RWPE1 (cell line): Measurements from ENCODE around the gene RPL13A.

ENCODE experiments used
- CTCF ChIA-PET: fragments of 350-600 bp; sonication (Branson Sonifier 250); formaldehyde crosslinking; extraction: SDS; loops from one replicate; lab custom pipeline; 2021; lab: Yijun Ruan, JAX
- POLR2A ChIA-PET: fragments of 400-600 bp; formaldehyde crosslinking; extraction: SDS; loops from one replicate; lab custom pipeline; 2020; ENCODE audit warnings: antibody characterized with exemption; ENCODE audit not compliant: low non-redundant PET; lab: Yijun Ruan, JAX
- DNase-seq: peaks from one replicate; pipeline ENCODE4 v3.0.0; 2012; ENCODE audit warnings: low spot score
- H3K27ac ChIP-seq: fragments of 450-650 bp; 2 replicates; pipeline ENCODE4 v1.5.1; 2017
- TF ChIP-seq, protein P1 (sequence below): fragments of 450-650 bp; conservative IDR thresholded peaks from 2 replicates; pipeline ENCODE4 v1.5.1; 2017; ENCODE audit warnings: low read depth, mild to moderate bottlenecking

Gene RPL13A

DNA sequence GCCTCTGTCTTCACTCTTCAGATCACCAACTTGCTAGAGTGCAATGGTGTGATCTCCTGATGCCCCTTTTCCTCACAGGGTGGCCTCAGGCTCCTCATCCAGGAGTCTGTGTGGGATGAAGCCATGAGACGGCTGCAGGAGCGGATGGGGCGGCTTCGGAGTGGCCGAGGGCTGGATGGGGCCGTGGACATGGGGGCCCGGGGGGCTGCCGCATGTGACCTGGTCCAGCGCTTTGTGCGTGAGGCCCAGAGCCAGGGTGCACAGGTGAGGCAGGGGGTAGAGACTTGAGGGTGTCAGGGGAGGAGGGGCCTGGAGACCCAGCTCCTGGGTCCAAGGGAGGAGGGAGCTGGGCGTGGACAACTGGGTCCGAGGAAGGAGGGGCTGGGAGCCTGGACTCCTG, 24.9 kb upstream of the RPL13A start:
- H3K27ac ChIP-seq, result no peak overlapping the region
- ChIA-PET CTCF (interaction anchor here (0.7 kb wide), 1 partner anchor 36 kb away, joined by 4 read pairs; no protein-coding TSS in a partner anchor), POLR2A (no interaction called here)
- no peak for DNase-seq
- TF ChIP-seq, protein P1, sequence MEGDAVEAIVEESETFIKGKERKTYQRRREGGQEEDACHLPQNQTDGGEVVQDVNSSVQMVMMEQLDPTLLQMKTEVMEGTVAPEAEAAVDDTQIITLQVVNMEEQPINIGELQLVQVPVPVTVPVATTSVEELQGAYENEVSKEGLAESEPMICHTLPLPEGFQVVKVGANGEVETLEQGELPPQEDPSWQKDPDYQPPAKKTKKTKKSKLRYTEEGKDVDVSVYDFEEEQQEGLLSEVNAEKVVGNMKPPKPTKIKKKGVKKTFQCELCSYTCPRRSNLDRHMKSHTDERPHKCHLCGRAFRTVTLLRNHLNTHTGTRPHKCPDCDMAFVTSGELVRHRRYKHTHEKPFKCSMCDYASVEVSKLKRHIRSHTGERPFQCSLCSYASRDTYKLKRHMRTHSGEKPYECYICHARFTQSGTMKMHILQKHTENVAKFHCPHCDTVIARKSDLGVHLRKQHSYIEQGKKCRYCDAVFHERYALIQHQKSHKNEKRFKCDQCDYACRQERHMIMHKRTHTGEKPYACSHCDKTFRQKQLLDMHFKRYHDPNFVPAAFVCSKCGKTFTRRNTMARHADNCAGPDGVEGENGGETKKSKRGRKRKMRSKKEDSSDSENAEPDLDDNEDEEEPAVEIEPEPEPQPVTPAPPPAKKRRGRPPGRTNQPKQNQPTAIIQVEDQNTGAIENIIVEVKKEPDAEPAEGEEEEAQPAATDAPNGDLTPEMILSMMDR, result no peak

DNA sequence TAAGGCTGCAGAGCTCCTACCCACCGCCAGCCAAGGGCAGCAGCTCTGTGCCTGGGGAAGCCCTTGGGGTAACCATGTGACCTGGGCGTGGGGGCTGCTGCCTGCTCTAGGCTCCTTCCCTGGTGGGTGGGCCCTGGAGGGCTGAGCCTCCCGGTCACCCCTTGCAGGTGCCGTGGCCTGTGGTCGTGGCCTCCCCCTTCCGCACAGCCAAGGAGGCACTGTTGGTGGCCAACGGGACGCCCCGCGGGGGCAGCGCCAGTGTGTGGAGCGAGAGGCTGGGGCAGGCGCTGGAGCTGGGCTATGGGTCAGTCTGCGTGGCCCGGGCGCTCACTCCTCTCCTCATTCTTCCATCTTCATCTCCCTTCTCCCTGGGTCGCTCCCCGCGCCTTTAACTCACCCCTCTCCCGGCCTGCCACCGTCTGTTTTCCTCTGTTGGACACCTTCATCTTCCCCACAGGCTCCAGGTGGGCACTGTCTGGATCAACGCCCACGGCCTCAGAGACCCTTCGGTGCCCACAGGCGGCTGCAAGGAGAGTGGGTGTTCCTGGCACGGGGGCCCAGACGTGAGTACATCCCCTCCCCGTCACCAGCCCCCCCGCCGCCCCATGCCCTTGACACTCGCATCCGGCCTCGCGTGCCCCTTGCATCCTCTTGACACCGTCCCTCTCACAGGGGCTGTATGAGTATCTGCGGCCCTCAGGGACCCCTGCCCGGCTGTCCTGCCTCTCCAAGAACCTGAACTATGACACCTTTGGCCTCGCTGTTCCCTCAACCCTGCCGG, 23.3 kb upstream of the RPL13A start:
- peak overlapping the region; percentile 6; the same call in 1 of the 2 replicates for H3K27ac ChIP-seq
- CTCF ChIA-PET, result interaction anchor here (1.7 kb wide), 1 partner anchor 9 kb away, joined by 3 read pairs; the partner anchor contains the start of gene FLT3LG
- POLR2A ChIA-PET, result no interaction called here
- TF ChIP-seq, protein P1, result no peak
- DNase-seq, result no peak

DNA sequence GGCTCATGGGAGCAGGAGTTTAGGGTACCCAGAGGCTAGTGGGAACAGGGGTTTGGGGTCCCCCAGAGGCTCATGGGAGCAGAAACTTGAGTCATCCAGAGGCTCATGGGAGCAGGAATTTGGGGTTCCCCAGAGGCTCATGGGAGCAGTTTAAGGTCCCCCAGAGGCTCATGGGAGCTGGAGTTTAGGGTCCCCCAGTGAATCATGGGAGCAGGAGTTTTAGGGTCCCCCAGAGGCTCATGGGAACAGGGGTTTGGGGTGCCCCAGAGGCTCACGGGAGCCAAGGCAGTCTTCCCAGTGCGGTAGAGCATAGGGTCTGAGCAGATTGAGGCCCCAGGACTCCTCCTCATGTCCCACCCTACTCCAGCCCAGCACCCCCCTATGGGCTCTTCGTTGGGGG, 22.0 kb upstream of the RPL13A start:
- TF ChIP-seq, protein P1, result no peak
- POLR2A ChIA-PET, result no interaction called here
- DNase-seq, result no peak
- H3K27ac ChIP-seq, result no peak overlapping the region
- CTCF ChIA-PET, result no interaction called here

DNA sequence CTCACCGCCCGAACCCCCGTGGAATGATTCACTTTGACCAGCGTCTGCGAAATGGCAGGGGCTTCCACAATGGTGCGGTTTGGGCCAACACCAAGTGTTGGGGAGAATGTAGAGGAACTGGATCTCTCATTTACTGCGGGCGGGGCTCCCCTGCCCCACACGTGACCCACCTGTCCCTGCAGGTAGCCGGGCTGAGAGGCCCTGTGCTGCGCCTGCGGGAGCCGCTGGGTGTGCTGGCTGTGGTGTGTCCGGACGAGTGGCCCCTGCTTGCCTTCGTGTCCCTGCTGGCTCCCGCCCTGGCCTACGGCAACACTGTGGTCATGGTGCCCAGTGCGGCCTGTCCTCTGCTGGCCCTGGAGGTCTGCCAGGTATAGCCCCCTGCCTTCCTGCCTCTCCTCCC, 19.2 kb upstream of the RPL13A start:
- peak; percentile 66 for DNase-seq
- peak overlapping the region; percentile 80 for H3K27ac ChIP-seq
- POLR2A ChIA-PET, result interaction anchor here (1.1 kb wide), 1 partner anchor 15 kb away, joined by 3 read pairs; the partner anchor contains the start of gene ALDH16A1
- TF ChIP-seq, protein P1, result no peak
- CTCF ChIA-PET, result no interaction called here

DNA sequence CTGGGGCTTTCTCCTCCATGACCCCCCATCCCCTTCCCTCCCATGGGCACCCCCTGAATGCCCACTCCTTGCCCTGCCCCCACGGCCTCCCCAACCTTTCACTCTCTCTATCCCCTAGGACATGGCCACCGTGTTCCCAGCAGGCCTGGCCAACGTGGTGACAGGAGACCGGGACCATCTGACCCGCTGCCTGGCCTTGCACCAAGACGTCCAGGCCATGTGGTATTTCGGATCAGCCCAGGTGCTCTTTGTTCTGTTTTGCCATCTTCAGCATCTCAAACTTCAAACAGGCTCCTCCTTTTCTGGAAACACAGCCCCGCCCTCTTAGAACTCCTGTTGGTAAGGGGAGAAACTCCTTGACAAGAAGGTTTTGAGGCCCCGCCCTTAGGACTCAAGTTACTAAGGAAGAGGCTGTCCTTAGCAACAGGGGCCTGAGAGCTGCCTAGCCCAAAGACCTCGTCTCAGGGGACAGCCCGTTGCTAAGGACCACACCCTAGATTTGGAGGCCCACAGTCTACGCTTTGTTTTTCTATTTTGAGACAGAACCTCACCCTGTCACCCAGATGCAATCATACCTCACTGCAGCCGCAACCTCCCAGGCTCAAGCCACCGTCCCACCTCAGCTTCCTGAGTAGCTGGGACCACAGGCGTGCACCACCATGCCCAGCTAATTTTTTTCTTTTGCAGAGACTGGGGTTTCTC, 18.5 kb upstream of the RPL13A start:
- TF ChIP-seq, protein P1, result no peak
- peak; percentile 68 for DNase-seq
- ChIA-PET CTCF (interaction anchor here (0.7 kb wide), 1 partner anchor 692 kb away, joined by 5 read pairs; no protein-coding TSS in a partner anchor), POLR2A (interaction anchor here (0.9 to 1.1 kb wide), 2 partner anchors 10 to 16 kb away, joined by 3 to 5 read pairs; partner anchors contain the start of gene ALDH16A1)
- peak overlapping the region; percentile 80 for H3K27ac ChIP-seq

DNA sequence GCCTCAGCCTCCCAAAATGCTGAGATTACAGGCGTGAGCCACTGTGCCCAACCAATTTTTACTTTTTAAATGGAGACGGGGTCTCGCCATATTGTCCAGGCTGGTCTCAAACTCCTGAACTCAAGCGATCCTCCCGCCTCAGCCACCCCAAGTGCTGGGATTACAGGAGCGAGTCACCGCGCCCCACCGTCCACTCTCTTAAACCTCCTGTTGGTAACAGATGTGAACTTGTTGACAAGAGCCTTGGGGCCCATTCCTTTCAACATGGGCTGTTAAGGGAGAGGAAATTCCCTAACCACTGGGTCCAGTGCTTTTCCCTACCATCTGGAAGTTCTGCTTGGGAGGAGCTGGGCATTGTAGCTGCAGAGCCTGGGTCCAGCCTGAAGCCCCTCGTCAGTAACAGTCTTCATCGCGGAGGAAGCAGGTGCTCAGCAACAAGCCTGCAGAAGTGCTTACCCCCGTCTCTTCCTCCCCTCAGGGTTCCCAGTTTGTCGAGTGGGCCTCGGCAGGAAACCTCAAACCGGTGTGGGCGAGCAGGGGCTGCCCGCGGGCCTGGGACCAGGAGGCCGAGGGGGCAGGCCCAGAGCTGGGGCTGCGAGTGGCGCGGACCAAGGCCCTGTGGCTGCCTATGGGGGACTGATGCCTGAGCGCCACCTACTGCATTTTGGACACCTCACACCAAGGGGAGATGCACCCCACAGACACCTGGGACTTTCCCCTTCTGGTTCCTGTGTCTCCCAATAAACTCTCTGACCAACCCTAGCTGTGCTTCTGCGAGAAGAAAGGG, 17.4 kb upstream of the RPL13A start:
- POLR2A ChIA-PET, result no interaction called here
- no peak for DNase-seq
- CTCF ChIA-PET, result no interaction called here

More for the DNA sequence above, 17.4 kb upstream of the RPL13A start:
- TF ChIP-seq, protein P1, result no peak
- peak overlapping the region; percentile 80 for H3K27ac ChIP-seq
